GM19240 (cell line): Measurements from ENCODE around the gene CD48.
"Not testable (repeated sequence)": the region's sequence is repeated elsewhere in the genome, so short reads cannot be mapped to it uniquely, and the experiment has no call there.

Source experiments
- DNase-seq: peaks from one replicate; pipeline ENCODE4 v3.0.0; 2011; ENCODE audit warnings: low spot score; ENCODE audit not compliant: insufficient read length

The CD48 gene

DNA sequence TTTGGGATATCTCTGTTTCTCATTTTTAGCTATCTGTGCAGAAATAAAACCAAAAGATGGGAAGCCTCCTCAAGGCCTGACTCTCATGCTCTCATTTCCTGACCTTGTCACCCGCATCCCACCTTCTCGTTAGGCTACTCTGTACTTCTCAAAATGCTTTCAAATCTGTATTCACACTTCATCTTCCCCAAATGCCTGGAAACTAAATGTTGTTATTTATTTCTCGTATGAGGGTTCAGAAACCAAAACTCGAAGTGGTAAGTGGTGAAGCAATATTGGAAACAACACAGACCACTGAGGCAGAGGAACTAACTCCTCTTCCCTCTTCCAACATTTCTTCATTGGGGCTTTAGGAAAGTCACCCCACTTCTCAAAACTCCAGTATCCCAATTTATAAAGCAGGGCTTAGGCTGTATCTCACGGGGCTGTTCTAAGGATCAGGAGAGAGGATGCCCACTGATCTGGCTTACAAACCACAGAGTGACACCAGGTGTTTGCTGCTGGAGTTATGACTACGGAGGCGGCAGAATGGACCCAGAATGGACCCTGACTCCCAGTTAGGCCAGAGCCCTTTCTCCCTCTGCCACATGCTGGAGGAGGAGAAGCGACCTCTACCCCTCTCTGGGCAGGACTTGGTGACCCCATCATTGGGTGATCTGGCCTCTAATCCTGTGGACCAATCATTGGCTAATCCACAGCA is 31.0 kb upstream of the CD48 start:
- no peak for DNase-seq

DNA sequence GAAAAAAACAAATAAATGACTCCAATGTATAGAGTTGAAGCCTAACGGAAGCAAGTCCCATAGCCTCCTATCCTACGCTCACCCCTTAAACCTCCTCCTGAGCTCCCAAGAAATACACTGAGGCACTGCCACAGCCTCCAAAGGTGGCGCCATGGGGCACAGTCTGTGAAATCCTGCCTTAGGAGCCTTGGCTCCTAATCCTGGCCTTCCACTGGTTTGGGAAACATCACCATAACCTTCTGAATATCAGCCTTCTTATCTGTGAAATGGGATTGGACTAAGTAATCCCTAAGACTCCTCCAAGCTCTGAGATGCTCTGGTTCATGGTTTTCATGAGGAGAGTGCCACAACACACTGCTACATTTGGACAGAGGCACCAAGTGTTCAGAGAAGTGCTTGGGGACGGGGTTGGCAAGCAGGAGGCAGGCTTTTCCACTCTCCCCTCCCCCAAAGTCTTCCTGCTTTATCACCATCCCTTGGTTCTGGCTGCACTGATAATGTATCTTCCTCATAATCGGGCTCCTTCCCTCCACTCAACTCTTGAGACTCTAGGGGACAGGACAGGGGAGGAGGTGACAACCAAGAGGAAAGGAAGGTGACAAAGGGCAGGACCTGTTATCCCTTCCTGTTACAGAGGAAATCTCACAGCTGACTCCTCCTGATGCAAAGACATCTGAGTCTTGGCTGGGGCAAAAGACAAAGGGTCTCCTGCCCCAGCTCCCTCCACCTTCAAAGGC is 30.2 kb upstream of the CD48 start:
- DNase-seq = no peak

- no peak for DNase-seq
These were observed 29.5 kb upstream of the CD48 start for GRCh38 chr1:160741092-160741501.

DNA sequence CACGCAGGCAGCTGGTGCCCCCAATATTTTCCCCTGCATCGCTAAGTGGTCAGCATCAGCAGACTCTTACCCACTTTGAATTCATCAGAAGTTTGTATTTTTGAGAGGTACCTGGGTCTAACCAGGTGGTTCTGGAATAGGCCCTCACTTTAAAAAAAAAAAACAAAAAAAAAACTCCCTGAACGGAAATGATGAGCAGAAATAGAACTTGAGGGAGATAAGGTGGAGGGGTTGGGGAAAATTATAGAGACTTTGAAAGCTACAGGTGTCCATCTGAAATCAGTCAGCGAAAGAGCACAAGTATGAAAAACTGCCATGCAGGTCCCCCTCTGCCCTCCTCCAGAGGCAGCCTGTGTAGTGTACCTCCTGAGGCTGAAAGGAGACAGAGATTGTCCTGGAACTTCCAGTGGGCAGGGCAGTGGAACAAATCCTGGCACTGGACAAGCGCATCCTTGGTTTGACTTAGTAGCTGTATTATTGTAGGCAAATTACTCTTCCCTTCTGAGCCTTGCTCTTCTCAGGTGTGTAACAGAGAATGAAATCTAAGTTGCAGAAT is 28.6 kb upstream of the CD48 start:
- no peak for DNase-seq

DNA sequence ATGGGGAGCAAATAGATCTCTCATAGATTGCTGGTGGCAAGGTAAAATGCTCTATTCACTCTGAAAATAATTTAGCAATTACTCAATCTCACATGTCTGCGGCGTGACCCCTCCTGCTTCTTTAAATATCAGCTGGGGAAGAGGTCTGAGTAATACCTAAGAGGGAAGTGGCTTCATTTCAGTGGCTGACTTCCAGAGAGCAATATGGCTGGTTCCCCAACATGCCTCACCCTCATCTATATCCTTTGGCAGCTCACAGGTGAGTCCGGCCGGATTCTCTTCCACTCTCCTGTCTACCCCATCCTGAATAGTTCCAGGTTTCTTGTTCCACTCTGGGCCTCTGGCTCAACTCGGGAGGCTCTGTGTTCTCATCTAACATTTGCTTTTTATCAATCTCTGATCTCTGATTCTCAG is 27.5 kb upstream of the CD48 start, which contains the start of gene SLAMF7:
SLAMF7 (plus strand) TSS at position 150 of the 414 bp plus-strand sequence; CDS start at position 205, 55 bp downstream.
- DNase-seq = no peak

DNA sequence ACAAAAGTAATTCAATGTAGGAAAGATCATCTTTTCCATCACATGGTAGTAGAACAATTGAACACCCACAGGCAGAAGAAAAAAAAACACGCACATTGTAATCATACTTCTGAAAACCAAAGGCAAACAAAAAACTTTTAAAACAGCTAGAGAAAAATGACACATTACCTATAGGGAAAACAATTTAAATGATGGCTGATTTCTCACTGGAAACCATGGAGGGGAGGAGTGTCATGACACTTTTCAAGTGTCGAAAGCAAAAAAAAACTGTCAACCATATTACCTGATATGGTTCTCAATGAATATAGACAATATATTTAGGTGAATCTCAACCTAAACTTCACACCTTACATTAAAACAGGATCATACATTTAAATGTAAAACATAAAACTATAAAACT is 26.6 kb upstream of the CD48 start:
- DNase-seq = no peak

GRCh38 chr1:160734301-160734700 is 22.7 kb upstream of the CD48 start:
- DNase-seq = no peak

DNA sequence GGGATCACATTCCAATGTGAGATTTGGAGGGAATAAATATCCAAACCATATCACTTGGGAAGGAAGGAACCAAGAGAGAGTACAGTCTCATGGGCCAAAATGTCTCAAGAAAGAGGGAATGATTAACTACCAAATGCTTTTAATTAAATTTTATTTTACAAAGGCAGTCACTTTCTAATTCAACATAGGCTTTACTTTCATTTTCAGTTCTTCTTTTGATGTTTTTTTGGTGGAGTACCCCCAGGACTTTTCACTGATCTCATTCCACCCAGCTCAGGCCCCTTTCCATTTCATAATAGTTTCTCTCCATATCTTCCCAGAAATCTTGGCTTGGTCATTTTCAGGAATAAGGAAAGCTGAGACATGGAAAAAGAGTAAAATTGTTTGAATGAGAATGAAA is 22.3 kb upstream of the CD48 start:
- DNase-seq = no peak

GRCh38 chr1:160731990-160732389 is 20.4 kb upstream of the CD48 start:
- DNase-seq = no peak

GRCh38 chr1:160731564-160731963 is 19.9 kb upstream of the CD48 start:
- not testable (repeated sequence) for DNase-seq

- DNase-seq = no peak
These were observed 15.7 kb upstream of the CD48 start for GRCh38 chr1:160727316-160727640.

DNA sequence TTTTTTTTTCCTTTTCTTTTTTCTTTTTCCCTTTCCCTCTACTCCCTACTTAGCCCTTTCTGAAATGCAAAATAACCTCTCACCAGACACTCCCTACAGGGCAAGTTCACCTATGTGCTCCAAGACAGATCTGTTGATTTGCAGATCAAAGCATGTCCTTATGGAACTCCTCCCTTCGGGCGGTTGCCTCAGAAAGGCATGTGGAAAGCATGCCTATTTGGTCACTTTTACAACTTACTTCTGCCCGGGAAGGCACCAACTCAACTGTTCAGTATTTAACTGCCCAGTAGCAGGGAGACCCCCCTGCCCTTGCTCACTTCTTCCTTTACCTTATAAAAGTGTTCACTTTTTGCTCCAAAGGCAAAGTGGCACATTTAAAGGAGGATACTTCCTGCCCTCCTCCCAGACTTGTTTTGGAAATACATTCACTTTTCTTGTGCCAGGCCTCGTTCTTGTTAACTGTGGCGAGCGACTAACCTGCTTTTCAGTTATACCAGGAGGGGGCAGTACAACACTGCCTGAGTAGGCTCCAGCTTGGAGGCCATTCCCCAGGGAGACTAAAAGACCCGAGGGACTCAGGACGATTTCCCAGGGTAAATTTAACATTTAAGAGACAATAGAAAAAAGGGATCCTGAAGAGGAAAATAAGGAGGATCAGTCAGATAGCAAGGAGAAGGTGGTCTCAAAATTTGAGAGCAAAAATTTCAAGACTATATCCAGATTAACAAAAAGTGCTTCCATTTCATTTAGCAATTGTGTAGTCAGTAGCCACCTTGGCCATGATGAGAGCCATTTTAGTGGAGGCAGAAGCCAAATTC is 15.1 kb upstream of the CD48 start:
- DNase-seq = no peak

- DNase-seq = no peak
These were observed 14.5 kb upstream of the CD48 start for GRCh38 chr1:160726114-160726497.

DNA sequence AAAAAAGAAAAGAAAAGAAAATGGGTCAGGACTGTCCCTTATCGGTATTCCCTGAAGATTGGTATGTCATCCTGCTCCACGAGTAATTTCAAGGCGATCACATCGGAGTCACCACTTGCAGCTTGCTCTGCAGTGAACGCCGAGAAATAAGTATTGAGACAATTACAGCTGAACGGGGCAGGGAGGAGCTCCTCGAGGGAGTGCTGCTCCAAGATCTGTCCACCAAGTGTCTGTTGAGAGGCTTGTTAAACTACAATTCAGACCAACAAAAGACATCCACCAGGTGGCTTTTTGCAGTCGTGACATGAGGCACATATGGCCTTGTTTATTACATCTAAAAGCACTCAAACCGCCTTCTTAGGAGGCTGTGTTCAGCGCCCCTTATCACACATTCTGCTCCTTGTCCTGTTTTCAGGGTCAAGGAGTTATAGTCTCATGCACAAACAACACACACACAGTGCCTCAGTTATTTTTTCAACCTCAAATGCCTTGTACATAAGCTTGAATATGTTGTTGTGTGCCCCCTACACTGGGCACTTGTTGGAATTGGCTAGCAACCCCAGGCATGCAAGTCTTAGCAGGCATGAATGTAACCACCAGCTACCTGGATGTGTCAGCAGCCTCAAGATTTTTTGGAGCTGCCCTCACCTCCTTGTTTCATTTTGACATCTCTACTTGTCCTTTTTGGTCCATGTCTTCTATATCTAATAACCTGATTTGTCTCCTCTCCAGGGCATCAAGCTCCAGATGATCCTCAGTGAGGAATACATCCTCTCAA is 13.0 kb upstream of the CD48 start:
- no peak for DNase-seq

DNA sequence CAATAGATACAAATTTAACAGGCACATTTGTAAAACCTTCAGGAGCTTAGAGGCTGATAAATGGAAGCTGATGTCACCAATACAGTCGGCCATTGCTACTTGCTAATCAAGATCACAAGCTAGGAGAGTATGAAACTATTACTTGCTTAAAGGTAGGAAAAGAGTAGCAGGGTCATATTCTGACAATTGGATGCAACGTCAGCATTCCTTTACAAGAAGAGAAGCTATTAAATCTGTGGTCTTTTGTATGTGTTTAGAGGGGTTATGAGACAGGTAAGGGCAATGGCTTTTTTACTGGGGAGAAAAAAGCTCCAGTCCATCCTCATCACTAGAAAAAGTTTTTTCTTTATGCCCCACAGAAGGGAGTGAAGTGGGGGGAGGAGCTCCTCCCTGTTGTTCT is 11.7 kb upstream of the CD48 start:
- no peak for DNase-seq

- DNase-seq = no peak
These were observed 11.1 kb upstream of the CD48 start for GRCh38 chr1:160722726-160723125.

DNA sequence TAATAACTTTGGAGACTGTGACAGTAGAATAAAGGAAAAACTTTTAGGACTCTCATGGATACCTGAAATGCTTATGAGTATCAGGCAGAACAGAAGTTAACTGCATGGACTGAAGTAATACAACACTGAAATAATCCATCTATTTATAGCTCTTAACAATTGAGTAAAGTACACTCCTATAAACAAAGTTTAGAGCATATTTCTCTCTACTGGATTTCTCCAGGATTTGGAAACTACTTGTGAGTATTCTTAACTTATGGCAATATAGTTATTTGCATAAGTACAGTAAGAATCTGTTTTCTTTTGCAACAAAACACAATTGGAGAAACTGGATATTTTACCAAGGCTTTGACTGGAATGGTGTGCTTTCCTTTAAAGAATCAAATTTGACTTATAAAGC is 9.9 kb upstream of the CD48 start:
- DNase-seq = no peak

DNA sequence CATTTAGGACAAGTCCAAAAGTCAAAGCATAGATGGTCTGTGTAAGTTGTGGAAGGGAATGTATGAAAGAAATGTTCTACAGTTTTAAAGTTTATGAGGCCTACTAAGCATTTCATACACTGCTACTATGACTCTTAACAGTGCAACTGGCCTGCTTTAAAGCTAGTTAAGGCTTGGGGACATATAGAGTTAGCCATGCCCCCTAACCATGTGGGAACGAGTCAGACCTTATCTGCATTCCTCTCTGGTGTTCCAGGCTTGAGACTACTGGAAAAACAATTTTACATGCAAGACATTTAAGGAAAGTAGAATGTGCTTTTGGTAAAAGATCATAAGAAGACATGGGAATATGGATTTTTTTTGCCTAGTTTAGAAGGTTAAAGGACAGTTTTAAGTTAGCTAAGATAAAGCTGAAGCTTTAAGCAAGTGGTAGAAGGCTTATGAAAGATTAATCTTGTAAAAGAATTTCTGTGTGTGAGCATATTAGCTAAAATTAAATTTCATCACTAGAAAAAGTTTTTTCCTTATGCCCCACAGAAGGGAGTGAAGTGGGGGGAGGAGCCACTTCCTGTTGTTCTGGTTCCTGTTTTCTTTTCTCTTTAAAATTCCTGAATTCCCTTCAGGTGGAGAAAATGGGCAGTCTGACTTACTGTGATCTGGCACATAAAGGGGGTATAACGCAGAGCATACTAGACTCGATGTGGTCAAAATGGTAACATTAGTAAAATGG is 8.9 kb upstream of the CD48 start:
- DNase-seq = no peak

GRCh38 chr1:160718210-160718609 is 6.6 kb upstream of the CD48 start:
- DNase-seq = no peak

- DNase-seq = no peak
These were observed 5.7 kb upstream of the CD48 start for GRCh38 chr1:160717306-160717705.

GRCh38 chr1:160716013-160716412 is 4.4 kb upstream of the CD48 start:
- DNase-seq = no peak
